NCI-H1048 (cell line): ENCODE data around the gene MPHOSPH6.
"Not testable (repeated sequence)": the region's sequence is repeated elsewhere in the genome, so short reads cannot be mapped to it uniquely, and the experiment has no call there.

Experiments used
- DNase-seq: peaks from one replicate; lab custom pipeline; 2025; lab: John Stamatoyannopoulos, UW

Gene MPHOSPH6

GRCh38 chr16:82175627-82176026, 5.6 kb upstream of the MPHOSPH6 start:
- no peak for DNase-seq

- DNase-seq: no peak
These were observed 2.4 kb downstream of the MPHOSPH6 start for GRCh38 chr16:82167670-82168069.

- DNase-seq: no peak
These were observed 9.8 kb downstream of the MPHOSPH6 start for GRCh38 chr16:82160226-82160625.

GRCh38 chr16:82157836-82158235, 12.2 kb downstream of the MPHOSPH6 start:
- no peak for DNase-seq

- no peak for DNase-seq
These were observed 12.6 kb downstream of the MPHOSPH6 start for GRCh38 chr16:82157534-82157812.

GRCh38 chr16:82156761-82157533, 13.1 kb downstream of the MPHOSPH6 start:
- no peak for DNase-seq

GRCh38 chr16:82152641-82153112, 17.3 kb downstream of the MPHOSPH6 start:
- no peak for DNase-seq

DNA sequence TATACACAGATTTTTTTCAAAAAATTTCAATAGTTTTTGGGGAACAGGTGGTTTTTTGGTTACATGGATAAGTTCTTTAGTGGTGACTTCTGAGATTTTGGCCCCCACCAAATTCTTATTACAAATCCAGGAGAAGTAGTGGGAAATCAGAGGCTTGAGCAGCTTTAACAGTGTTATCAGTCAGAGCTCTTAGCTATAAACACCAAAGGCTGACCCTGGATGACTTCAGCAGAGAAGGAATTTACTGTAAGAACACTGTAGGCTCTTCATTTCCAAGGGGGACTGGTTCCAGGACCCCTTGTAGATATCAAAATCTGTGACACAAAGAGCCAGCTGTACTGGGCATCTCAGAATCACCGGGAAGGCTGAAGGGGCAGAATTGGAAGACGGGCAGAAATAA, 17.8 kb downstream of the MPHOSPH6 start:
- no peak for DNase-seq

DNA sequence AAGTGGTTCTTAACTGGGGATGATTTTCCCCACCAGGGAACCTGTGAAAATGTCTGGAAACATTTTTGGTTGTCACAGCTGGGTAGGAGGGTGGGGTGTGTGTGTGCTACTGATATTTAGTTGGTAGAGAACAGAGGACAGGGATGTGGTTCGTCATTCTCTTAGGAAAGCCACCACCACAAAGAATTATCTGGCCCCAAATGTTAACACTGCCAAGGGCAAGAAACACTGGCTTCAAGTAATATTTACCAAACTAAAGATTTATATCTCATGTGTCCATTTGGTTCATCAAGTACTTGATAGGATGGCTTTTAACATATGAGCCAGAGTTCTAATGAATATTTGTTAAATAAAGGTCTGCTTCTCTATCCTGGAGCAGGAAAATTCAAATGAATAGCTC, 19.5 kb downstream of the MPHOSPH6 start:
- no peak for DNase-seq

- DNase-seq: no peak
These were observed 20.5 kb downstream of the MPHOSPH6 start for GRCh38 chr16:82149536-82149935.

- DNase-seq: no peak
These were observed 22.5 kb downstream of the MPHOSPH6 start for GRCh38 chr16:82147546-82147945.

DNA sequence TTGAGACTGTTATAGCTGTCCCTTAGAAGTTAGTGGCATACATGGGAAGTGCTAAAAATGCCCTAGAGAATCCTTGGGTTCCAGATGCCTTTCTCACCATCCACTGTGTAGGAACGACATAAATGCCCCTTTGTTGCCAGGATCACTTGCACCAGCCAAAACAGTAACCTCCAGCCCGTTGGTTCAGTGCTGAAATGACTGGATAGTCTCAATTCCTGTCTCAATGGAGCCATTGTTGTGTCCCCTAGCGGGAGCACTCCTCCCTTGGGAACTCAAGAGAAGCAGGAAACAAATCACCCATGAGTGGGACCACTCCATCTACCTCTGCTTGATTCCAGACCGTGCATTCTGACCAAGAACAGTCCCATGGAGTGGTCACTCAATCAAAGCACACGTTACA, 23.1 kb downstream of the MPHOSPH6 start:
- DNase-seq: no peak

GRCh38 chr16:82146556-82146955, 23.5 kb downstream of the MPHOSPH6 start:
- no peak for DNase-seq

DNA sequence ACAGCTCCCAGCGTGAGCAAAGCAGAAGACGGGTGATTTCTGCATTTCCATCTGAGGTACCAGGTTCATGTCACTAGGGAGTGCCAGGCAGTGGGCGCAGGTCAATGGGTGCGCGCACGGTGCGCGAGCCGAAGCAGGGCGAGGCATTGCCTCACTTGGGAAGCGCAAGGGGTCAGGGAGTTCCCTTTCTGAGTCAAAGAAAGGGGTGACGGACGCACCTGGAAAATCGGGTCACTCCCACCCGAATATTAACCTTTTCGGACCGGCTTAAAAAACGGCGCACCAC, 30.8 kb downstream of the MPHOSPH6 start:
- DNase-seq: not testable (repeated sequence)

DNA sequence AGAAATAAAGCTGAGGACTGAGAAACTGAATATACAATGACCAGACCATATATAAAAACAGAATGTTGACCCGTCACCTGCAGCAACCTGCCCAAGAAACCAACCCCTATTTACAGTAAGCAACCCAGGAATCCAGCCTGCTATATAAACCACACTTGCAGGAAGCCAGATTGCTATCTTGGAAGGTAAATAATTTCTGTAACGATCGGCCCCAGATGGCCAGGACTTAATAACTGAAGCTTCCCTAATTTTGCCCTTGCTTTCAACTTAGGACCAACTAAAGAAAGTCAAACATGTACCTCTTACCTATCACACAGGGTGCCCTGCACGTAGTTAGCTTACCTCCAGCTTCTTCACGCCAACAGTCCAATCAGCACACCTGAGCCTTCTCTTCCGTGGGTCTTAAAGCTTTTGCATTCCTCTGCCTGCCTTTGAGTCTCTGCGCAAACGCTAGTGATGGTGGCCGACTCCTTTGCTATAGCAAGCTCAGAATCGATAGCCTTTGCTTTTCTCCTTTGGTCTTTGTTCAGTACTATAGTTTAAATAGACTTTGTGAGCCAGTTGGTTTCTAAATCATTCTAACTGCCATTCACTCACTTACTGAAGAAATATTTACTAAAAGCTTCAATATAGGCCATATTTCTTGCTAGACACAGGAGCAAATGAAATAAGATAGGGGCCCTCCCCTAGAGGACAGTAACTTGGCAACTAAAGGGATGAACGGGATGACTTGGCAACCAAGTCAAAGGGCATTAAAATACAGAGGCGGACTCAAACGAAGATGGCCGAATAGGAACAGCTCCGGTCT, 31.3 kb downstream of the MPHOSPH6 start:
- no peak for DNase-seq

DNA sequence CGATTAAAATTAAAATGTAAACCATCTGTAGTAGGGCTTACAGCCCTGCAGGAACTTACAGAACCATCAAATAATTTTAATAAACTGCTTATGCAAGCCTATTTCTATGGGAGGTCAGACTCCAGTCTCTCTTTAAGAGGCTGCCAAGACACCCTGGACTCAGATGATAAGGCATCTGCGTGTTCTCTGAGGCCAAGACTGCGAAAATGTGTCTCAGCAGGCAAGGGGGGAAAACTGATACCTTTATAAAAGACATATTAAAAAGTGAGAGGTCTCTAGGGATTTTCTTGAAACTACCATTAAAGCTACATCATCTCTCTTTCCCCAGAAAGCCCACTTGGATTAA, 32.2 kb downstream of the MPHOSPH6 start:
- DNase-seq: no peak

DNA sequence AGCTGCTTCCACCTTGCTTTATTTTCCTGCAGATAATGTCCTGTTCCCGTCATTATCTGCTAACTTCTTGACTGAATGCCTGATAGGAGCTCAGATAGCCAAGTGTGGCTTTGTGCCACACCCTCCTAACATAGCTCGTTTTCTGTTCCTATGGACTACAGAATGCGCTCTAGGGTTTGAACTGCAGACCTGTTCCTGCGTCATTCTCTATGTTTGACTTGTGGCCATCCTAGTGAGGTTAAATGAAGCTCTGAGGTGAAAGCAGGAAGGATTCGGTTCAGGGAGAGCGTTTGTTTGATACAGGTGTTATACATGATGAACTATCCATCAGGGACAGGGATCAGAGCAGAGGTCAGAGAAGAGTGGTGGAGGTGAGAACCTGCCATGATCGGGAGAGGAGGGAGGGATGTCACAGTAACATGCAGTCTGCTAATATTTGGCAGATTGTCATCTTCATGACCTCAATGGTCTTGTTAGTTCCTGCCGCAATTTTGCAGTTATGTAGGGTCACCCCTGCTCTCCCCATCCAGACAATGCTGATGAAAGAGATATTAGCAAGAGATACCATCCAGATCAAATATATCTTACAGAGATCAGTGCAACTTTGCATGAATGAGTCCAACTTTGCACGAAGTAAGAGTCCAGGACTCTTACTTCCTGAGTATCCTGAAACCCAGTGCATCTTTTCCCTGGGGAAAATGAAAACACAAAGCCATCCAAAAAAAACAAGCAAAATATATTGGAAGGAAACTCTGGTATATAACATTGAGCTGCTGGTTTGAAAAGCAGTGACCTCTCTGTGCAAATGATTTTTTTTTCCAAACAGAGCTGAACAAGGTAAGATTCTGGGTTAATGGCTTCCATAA, 32.8 kb downstream of the MPHOSPH6 start:
- no peak for DNase-seq

DNA sequence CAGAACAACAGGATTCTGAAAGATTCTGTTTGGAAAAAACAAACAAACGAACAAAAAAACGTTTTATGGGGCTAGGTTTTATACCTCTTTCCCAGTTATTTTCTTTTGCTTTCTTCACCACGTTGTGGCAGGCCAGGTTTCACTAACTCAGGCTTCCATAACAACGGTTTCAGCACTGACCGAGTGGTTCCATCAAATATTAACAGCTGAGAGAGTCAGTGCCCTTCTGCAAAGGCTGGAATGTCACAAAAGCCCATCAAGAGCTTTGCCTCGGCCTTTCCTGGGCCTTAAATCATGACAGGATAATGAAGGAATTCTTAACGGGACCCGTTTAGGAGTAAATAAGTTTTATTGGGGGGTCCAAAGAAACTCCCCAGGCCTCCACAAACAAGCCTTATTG, 34.2 kb downstream of the MPHOSPH6 start:
- no peak for DNase-seq

- DNase-seq: no peak
These were observed 35.2 kb downstream of the MPHOSPH6 start for GRCh38 chr16:82134846-82135245.

- no peak for DNase-seq
These were observed 36.2 kb downstream of the MPHOSPH6 start for GRCh38 chr16:82133798-82134197.

GRCh38 chr16:82129881-82130280, 40.1 kb downstream of the MPHOSPH6 start:
- DNase-seq: no peak

DNA sequence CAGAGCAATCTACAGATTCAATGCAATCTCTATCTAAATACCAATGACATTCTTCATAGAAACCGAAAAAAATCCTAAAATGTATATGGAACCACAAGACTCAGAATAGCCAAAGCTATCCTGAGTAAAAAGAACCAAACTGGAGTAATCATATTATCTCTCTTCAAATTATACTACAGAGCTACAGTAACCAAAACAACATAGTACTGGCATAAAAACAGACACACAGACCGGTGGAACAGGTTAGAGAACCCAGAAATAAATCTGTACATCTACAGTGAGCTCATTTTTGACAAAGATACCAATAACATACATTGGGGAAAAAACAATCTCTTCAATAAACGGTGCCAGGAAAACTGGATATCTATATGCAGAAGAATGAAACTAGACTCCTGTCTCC, 45.4 kb downstream of the MPHOSPH6 start:
- DNase-seq: no peak

DNA sequence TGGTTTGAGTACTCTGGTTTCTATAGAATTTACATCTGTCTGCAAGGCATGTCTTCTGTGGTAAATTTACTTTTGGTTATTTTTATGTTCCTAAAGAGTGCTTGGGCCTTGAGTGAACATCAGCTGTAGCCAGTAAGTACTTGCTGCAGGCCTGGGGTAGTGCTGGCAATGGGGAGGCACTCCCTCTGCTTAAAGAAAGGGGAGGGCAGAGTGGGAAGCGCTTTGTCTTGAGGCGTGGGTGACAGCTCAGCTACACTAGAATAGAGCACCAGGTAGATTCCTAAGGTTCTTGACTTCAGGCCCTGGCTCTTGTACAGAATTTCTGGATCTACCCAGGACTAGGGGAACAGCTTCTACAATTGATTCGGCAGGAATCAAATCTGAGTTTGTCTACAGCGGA, 50.6 kb downstream of the MPHOSPH6 start:
- no peak for DNase-seq
